DMS79 (cell line): ENCODE data around the gene MRPL34.
A peak's percentile ranks its signal among the peaks of the same experiment; 100 is the strongest.
"Not testable (repeated sequence)": the region's sequence is repeated elsewhere in the genome, so short reads cannot be mapped to it uniquely, and the experiment has no call there.

Experiments
- DNase-seq: peaks from one replicate; lab custom pipeline; 2025; lab: John Stamatoyannopoulos, UW

MRPL34 gene

GRCh38 chr19:17285415-17286135, 20.1 kb upstream of the MRPL34 start:
- no peak for DNase-seq

- no peak for DNase-seq
Measured at GRCh38 chr19:17286263-17286662, 19.4 kb upstream of the MRPL34 start.

- DNase-seq: no peak
Measured at GRCh38 chr19:17286752-17287151, 18.9 kb upstream of the MRPL34 start.

GRCh38 chr19:17289489-17289888, 16.2 kb upstream of the MRPL34 start:
- DNase-seq: no peak

- DNase-seq: no peak
Measured at GRCh38 chr19:17292301-17293074, 13.2 kb upstream of the MRPL34 start.

GRCh38 chr19:17293605-17294004, 12.1 kb upstream of the MRPL34 start:
- DNase-seq: no peak

GRCh38 chr19:17294051-17294891, 11.4 kb upstream of the MRPL34 start:
- no peak for DNase-seq

GRCh38 chr19:17295551-17295950, 10.1 kb upstream of the MRPL34 start:
- DNase-seq: not testable (repeated sequence)

- no peak for DNase-seq
Measured at GRCh38 chr19:17296273-17296672, 9.4 kb upstream of the MRPL34 start.

- DNase-seq: no peak
Measured at GRCh38 chr19:17296976-17297375, 8.7 kb upstream of the MRPL34 start.

GRCh38 chr19:17300992-17301619, 4.6 kb upstream of the MRPL34 start:
- DNase-seq: no peak

- DNase-seq: no peak
Measured at GRCh38 chr19:17302391-17303166, 3.1 kb upstream of the MRPL34 start.

GRCh38 chr19:17303167-17303939, 2.3 kb upstream of the MRPL34 start, which contains the start of gene ABHD8:
ABHD8 (minus strand) TSS chr19:17303425; CDS start chr19:17301616, 1,809 bp downstream.
- peak; percentile 85 for DNase-seq

- peak; percentile 68 for DNase-seq
Measured at GRCh38 chr19:17303940-17304267, 1.8 kb upstream of the MRPL34 start.

- DNase-seq: peak; percentile 85
Measured at GRCh38 chr19:17304386-17305215, 1.1 kb upstream of the MRPL34 start.

GRCh38 chr19:17305216-17305516, 506 bp upstream of the MRPL34 start:
- DNase-seq: no peak

- DNase-seq: no peak
Measured at GRCh38 chr19:17306285-17306714, 628 bp downstream of the MRPL34 start.

GRCh38 chr19:17307876-17308377, 2.3 kb downstream of the MRPL34 start:
- no peak for DNase-seq

GRCh38 chr19:17309198-17309964, 3.7 kb downstream of the MRPL34 start, which contains the start of gene DDA1:
DDA1 (plus strand) TSS chr19:17309563; CDS start chr19:17309655, 92 bp downstream.
- DNase-seq: peak; percentile 99
